HepG2 (cell line): ENCODE data around the gene ALG10. TPM values are rescaled to one million over a fixed set of nuclear protein-coding genes. Genes with fewer than 3 reads are reported as not detected.
A peak's percentile ranks its signal among the peaks of the same experiment; 100 is the strongest.

Experiments
- ATAC-seq: fragments of 200-7000 bp; cut with Tn5 transposase; 3 replicates; pipeline ENCODE4 v1.9.1; 2020; ENCODE audit warnings: mild to moderate bottlenecking, moderate library complexity
- BruUV-seq: library from RNA; stranded (reverse); fragments of 400-500 nt; replicated peaks from 2 replicates; lab custom pipeline; 2021; lab: Mats Ljungman, UMichigan
- CTCF ChIA-PET: fragments of 300-600 bp; formaldehyde crosslinking; extraction: SDS; loops from one replicate; lab custom pipeline; 2021; ENCODE audit warnings: low total read pairs, inconsistent platforms, low intra/inter-chr PET ratio; lab: Yijun Ruan, JAX
- POLR2A ChIA-PET: fragments of 350-600 bp; sonication (Branson Sonifier 250); formaldehyde crosslinking; loops from one replicate; lab custom pipeline; 2020; ENCODE audit warnings: antibody characterized with exemption, inconsistent platforms; lab: Yijun Ruan, JAX
- DNase-seq: peaks from one replicate; pipeline ENCODE4 v3.0.0-alpha.2; 2015; ENCODE audit warnings: low spot score
- FAIRE-seq: peaks from 3 replicates; lab custom pipeline; 2011; peaks lifted over from hg19 to GRCh38; lab: Jason Lieb, UNC
- H2AFZ ChIP-seq: one replicate; pipeline ENCODE4 v1.6.1; 2011; ENCODE audit warnings: low read length, inconsistent platforms
- H3K27ac ChIP-seq: fragments of 300-600 bp; 3 replicates; pipeline ENCODE4 v1.8.0; 2011; ENCODE audit warnings: mixed run types, mild to moderate bottlenecking, mixed read lengths, low read length, inconsistent platforms; ENCODE audit not compliant: insufficient read depth; ENCODE audit errors: extremely low read length
- H3K27me3 ChIP-seq, 2 experiments: fragments of 200-600 bp in 1 of 2; 2 replicates in 1 of 2; 3 replicates in 1 of 2; pipeline versions ENCODE4 v1.6.0 to v1.8.0; 2011; ENCODE audit warnings: low read length in 2 of 2, mild to moderate bottlenecking in 2 of 2, moderate library complexity in 2 of 2, inconsistent platforms in 1 of 2; ENCODE audit not compliant: insufficient read depth in 2 of 2, control insufficient read depth in 1 of 2
- H3K36me3 ChIP-seq, 2 experiments: fragments of 200-600 bp in 1 of 2; replicated peaks in 1 of 2; 2 replicates in 1 of 2; 3 replicates in 1 of 2; pipeline versions ENCODE4 v1.5.1 to v1.8.0; 2011; ENCODE audit warnings: low read length in 2 of 2, inconsistent platforms in 1 of 2; ENCODE audit not compliant: insufficient read depth in 2 of 2, control insufficient read depth in 1 of 2
- H3K4me1 ChIP-seq: 2 replicates; pipeline ENCODE4 v1.5.1; 2012; ENCODE audit warnings: low read length, inconsistent platforms; ENCODE audit not compliant: insufficient read depth
- H3K4me2 ChIP-seq: 2 replicates; pipeline ENCODE4 v1.6.0; 2011; ENCODE audit warnings: low read depth, low read length, inconsistent platforms
- H3K4me3 ChIP-seq, 3 experiments: fragments of 200-600 bp in 1 of 3; sonication (generic), shearing (Covaris generic) in 1 of 3; replicated peaks in 1 of 3; 2 replicates each; pipeline ENCODE4 v1.5.1; 2011 to 2016; ENCODE audit warnings: low read length in 3 of 3, inconsistent platforms in 2 of 3, low read depth in 2 of 3, mild to moderate bottlenecking in 2 of 3, control low read depth in 1 of 3, mixed read lengths in 1 of 3; ENCODE audit not compliant: insufficient read depth in 1 of 3
- H3K79me2 ChIP-seq: one replicate; pipeline ENCODE4 v1.6.1; 2011; ENCODE audit warnings: low read length, inconsistent platforms; ENCODE audit not compliant: insufficient read depth
- H3K9ac ChIP-seq: 2 replicates; pipeline ENCODE4 v1.6.0; 2011; ENCODE audit warnings: mild to moderate bottlenecking, low read depth, low read length, inconsistent platforms; ENCODE audit not compliant: insufficient read depth
- H3K9me3 ChIP-seq: 2 replicates; pipeline ENCODE4 v1.5.1; 2012; ENCODE audit warnings: mild to moderate bottlenecking, low read length
- H4K20me1 ChIP-seq: 2 replicates; pipeline ENCODE4 v1.6.0; 2011; ENCODE audit warnings: inconsistent platforms, mild to moderate bottlenecking, low read length, moderate library complexity; ENCODE audit not compliant: insufficient read depth
- CTCF ChIP-seq: sonication (generic); formaldehyde crosslinking; IDR thresholded peaks from 2 replicates; pipeline ENCODE4 v1.5.0; 2020; ENCODE audit warnings: mild to moderate bottlenecking, missing genetic modification reagents, moderate library complexity
- MAFF ChIP-seq: IDR thresholded peaks from 2 replicates; pipeline ENCODE4 v1.6.1; 2011; ENCODE audit warnings: low read depth, low read length, improper control_type of control experiment
- MAFK ChIP-seq, 2 experiments: IDR thresholded peaks in 1 of 2; conservative IDR thresholded peaks in 1 of 2; 2 replicates each; pipeline ENCODE4 v1.6.1; 2011; ENCODE audit warnings: improper control_type of control experiment in 2 of 2, low read length in 2 of 2
- NFE2L2 ChIP-seq: fragments of 150-350 bp; IDR thresholded peaks from 2 replicates; pipeline ENCODE4 v1.6.1; 2014; ENCODE audit warnings: low read length
- SMYD3 ChIP-seq: sonication (generic); formaldehyde crosslinking; IDR thresholded peaks from 2 replicates; pipeline ENCODE4 v1.8.1; 2023; ENCODE audit warnings: mild to moderate bottlenecking, missing genetic modification reagents
- ZFP37 ChIP-seq: sonication (generic); formaldehyde crosslinking; IDR thresholded peaks from 2 replicates; pipeline ENCODE4 v1.4.0; 2020; ENCODE audit warnings: missing genetic modification reagents, borderline replicate concordance
- ZNF275 ChIP-seq: sonication (generic); formaldehyde crosslinking; IDR thresholded peaks from 2 replicates; pipeline ENCODE4 v1.8.0; 2022; ENCODE audit warnings: missing genetic modification reagents, mild to moderate bottlenecking, inconsistent platforms, borderline replicate concordance
- WGBS: methylation state at CpG from one replicate; pipeline ENCODE4 v1.1.6; 2017; ENCODE audit warnings: low lambda C conversion rate; 5-methylcytosine and 5-hydroxymethylcytosine counted together
- in situ Hi-C: cut with HindIII; loops from 2 replicates; pipeline ENCODE4 v1.10.0; 2017; ENCODE audit warnings: low pct_unique_long_range_greater_than_20kb; ENCODE audit not compliant: extremely low pct_ligation_motif_present
- intact Hi-C: fragments of 100-400 bp; cut with micrococcal nuclease; formaldehyde crosslinking; loops from one replicate; pipeline ENCODE4 v1.10.0; 2022; ENCODE audit not compliant: unreplicated experiment
- polyA plus RNA-seq, 8 experiments: library from polyadenylated mRNA; depleted of rRNA in 3 of 8; stranded (reverse) in 7 of 8; unstranded in 1 of 8; fragments of >200 nt; fragmentation: Illumina TruSeq in 4 of 8; extraction: Trizol in 4 of 8; gene quantifications; 2 replicates each; pipeline versions ENCODE4 v1.2.1 to v1.2.3, GENCODE V29; 2011 to 2016; ENCODE audit warnings: low read depth in 4 of 8, missing spikeins in 1 of 8, mixed read lengths in 1 of 8; ENCODE audit not compliant: insufficient read depth in 1 of 8
- total RNA-seq, 5 experiments: library from RNA; depleted of rRNA; stranded (reverse); fragments of >200 nt; fragmentation: Illumina TruSeq; extraction: Trizol; gene quantifications; 2 replicates each; pipeline ENCODE4 v1.2.3, GENCODE V29; 2016; ENCODE audit warnings: low read depth in 1 of 5
- TF ChIP-seq, protein P1 (sequence below): sonication (generic); formaldehyde crosslinking; IDR thresholded peaks from 2 replicates; pipeline ENCODE4 v1.4.0; 2020; ENCODE audit warnings: mild to moderate bottlenecking, missing genetic modification reagents

The ALG10 gene
- total and polyA plus RNA-seq, 2 of the 13 experiments (the other 11 are each of a cell fraction or from before 2014, with no cell fraction given): 7.9 to 17.4 TPM

GRCh38 chr12:34030591-34030990 lies 8.3 kb downstream of the ALG10 start (continued):
- no peak for TF ChIP-seq ZNF275 (CRISPR knock-in tag)
- TF ChIP-seq SMYD3 (CRISPR knock-in tag): no peak

- ATAC-seq (no peak), FAIRE-seq (no peak), DNase-seq (peak; percentile 12)
- intact Hi-C loops (no loop called here), in situ Hi-C loops (loop anchor here (10.0 kb wide), 1 partner anchor 591 kb away; no protein-coding TSS in a partner anchor)
- WGBS: 4% methylated on average over 1 of the region's 1 CpG
- Histone ChIP-seq H3K79me2 (no peaks in the 10 kb centered on the region), H3K4me1 (no peaks in the 10 kb centered on the region), H3K36me3 (no peaks in the 10 kb centered on the region), H3K27ac (no peak overlapping the region), H2AFZ (no peak overlapping the region), H3K27me3 (no peaks in the 10 kb centered on the region), H3K4me3 (no peak overlapping the region), H4K20me1 (no peaks in the 10 kb centered on the region), H3K4me2 (no peak overlapping the region), H3K9ac (no peak overlapping the region), H3K9me3 (no peaks in the 10 kb centered on the region)
- ChIA-PET POLR2A (no interaction called here), CTCF (no interaction called here)
- TF ChIP-seq, protein P1, sequence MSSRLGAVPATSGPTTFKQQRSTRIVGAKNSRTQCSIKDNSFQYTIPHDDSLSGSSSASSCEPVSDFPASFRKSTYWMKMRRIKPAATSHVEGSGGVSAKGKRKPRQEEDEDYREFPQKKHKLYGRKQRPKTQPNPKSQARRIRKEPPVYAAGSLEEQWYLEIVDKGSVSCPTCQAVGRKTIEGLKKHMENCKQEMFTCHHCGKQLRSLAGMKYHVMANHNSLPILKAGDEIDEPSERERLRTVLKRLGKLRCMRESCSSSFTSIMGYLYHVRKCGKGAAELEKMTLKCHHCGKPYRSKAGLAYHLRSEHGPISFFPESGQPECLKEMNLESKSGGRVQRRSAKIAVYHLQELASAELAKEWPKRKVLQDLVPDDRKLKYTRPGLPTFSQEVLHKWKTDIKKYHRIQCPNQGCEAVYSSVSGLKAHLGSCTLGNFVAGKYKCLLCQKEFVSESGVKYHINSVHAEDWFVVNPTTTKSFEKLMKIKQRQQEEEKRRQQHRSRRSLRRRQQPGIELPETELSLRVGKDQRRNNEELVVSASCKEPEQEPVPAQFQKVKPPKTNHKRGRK (CRISPR knock-in tag): no peak
- peak; percentile 47; the same call in 1 of the 2 replicates for TF ChIP-seq MAFF
- TF ChIP-seq CTCF (CRISPR knock-in tag): peak; percentile 26; the same call in 1 of the 2 replicates
- TF ChIP-seq NFE2L2: peak; percentile 89
- peak; percentile 39 to 80 for TF ChIP-seq MAFK (conservative IDR thresholded peaks at IDR 0.05 in 1 of 2, IDR thresholded peaks at IDR 0.05 in 1 of 2; ENCODE audit: low read length in 2 of 2)
- TF ChIP-seq ZFP37 (CRISPR knock-in tag): no peak
- BruUV-seq: no TSS peak
Observed at GRCh38 chr12:34033628-34034296, 11.5 kb downstream of the ALG10 start.
